NB4 (cell line): ENCODE measurements around the gene GRN.

Source experiments
- DNase-seq: peaks from one replicate; pipeline ENCODE4 v3.0.0; 2010; ENCODE audit warnings: low read depth
- H3K4me3 ChIP-seq: one replicate; pipeline ENCODE4 v1.5.1; 2011; ENCODE audit warnings: mild to moderate bottlenecking, low read depth, low read length, moderate library complexity
- CTCF ChIP-seq: IDR thresholded peaks from one replicate; pipeline ENCODE4 v1.5.1; 2012; ENCODE audit warnings: low read depth, low read length
- MAX ChIP-seq: IDR thresholded peaks from 2 replicates; pipeline ENCODE4 v1.6.1; 2011; ENCODE audit warnings: low read depth, low read length
- MYC ChIP-seq: IDR thresholded peaks from 2 replicates; pipeline ENCODE4 v1.6.1; 2011; ENCODE audit warnings: low read depth, low read length
- POLR2A ChIP-seq: IDR thresholded peaks from 2 replicates; pipeline ENCODE4 v1.6.1; 2011; ENCODE audit warnings: mild to moderate bottlenecking; ENCODE audit not compliant: insufficient read length; ENCODE audit errors: extremely low read depth

The GRN gene

GRCh38 chr17:44384281-44384822, 39.2 kb downstream of the GRN start:
- H3K4me3 ChIP-seq = no peak overlapping the region
- TF ChIP-seq POLR2A (no peak), MAX (no peak), MYC (no peak), CTCF (no peak)
- no peak for DNase-seq

- no peak for DNase-seq
- no peak overlapping the region for H3K4me3 ChIP-seq
- TF ChIP-seq MAX (no peak), POLR2A (no peak), CTCF (no peak), MYC (no peak)
Measured at GRCh38 chr17:44384823-44385286, 39.8 kb downstream of the GRN start.

- TF ChIP-seq MYC = no peak
- no peak for TF ChIP-seq POLR2A
- TF ChIP-seq CTCF = no peak
- DNase-seq = peak; percentile 81
- no peak overlapping the region for H3K4me3 ChIP-seq
Measured at GRCh38 chr17:44385287-44386181, 40.4 kb downstream of the GRN start.

- TF ChIP-seq POLR2A (no peak), CTCF (no peak), MYC (no peak), MAX (no peak)
- H3K4me3 ChIP-seq = no peak overlapping the region
- DNase-seq = no peak
Measured at GRCh38 chr17:44386182-44386525, 41.1 kb downstream of the GRN start.

GRCh38 chr17:44387804-44388203, 42.7 kb downstream of the GRN start:
- no peak overlapping the region for H3K4me3 ChIP-seq
- TF ChIP-seq CTCF (no peak), MYC (no peak)
- DNase-seq = no peak

GRCh38 chr17:44389281-44389680, 44.2 kb downstream of the GRN start, which contains the start of gene ITGA2B:
TSS of gene ITGA2B (minus strand) at chr17:44389649. CDS start at chr17:44389473, 176 bp downstream.
- no peak for TF ChIP-seq MAX
- peak; percentile 23 for TF ChIP-seq POLR2A
- no peak for TF ChIP-seq CTCF
- no peak for TF ChIP-seq MYC
- no peak for DNase-seq
- peak within 1 kb of the TSS; percentile 46 for H3K4me3 ChIP-seq
